CMK (cell line): ENCODE data around the gene CRAMP1.

Source experiments
- DNase-seq: peaks from one replicate; pipeline ENCODE4 v3.0.0-alpha.2; 2010; ENCODE audit warnings: low read depth

The CRAMP1 gene

GRCh38 chr16:1601489-1601888 lies 10.7 kb upstream of the CRAMP1 start:
- no peak for DNase-seq

- DNase-seq: no peak
Observed at GRCh38 chr16:1602285-1602684, 9.9 kb upstream of the CRAMP1 start.

GRCh38 chr16:1606774-1607173 lies 5.4 kb upstream of the CRAMP1 start:
- no peak for DNase-seq

GRCh38 chr16:1607971-1608370 lies 4.2 kb upstream of the CRAMP1 start:
- no peak for DNase-seq

- no peak for DNase-seq
Observed at GRCh38 chr16:1610071-1610898, 1.9 kb upstream of the CRAMP1 start.

- DNase-seq: no peak
Observed at GRCh38 chr16:1610899-1611632, 1.1 kb upstream of the CRAMP1 start.

- no peak for DNase-seq
Observed at GRCh38 chr16:1613211-1613622, 1.1 kb downstream of the CRAMP1 start.

GRCh38 chr16:1613728-1614455 lies 1.7 kb downstream of the CRAMP1 start:
- no peak for DNase-seq

GRCh38 chr16:1614456-1615102 lies 2.4 kb downstream of the CRAMP1 start:
- no peak for DNase-seq

GRCh38 chr16:1615761-1616160 lies 3.6 kb downstream of the CRAMP1 start:
- DNase-seq: no peak

GRCh38 chr16:1619976-1620375 lies 7.8 kb downstream of the CRAMP1 start:
- DNase-seq: no peak

- no peak for DNase-seq
Observed at GRCh38 chr16:1620391-1620790, 8.2 kb downstream of the CRAMP1 start.

GRCh38 chr16:1621851-1622250 lies 9.7 kb downstream of the CRAMP1 start:
- DNase-seq: no peak

- DNase-seq: no peak
Observed at GRCh38 chr16:1626327-1626726, 14.2 kb downstream of the CRAMP1 start.

GRCh38 chr16:1626776-1627175 lies 14.6 kb downstream of the CRAMP1 start:
- no peak for DNase-seq

- no peak for DNase-seq
Observed at GRCh38 chr16:1630450-1631213, 18.5 kb downstream of the CRAMP1 start.

GRCh38 chr16:1631230-1631629 lies 19.1 kb downstream of the CRAMP1 start:
- DNase-seq: no peak

GRCh38 chr16:1631931-1632637 lies 19.9 kb downstream of the CRAMP1 start:
- no peak for DNase-seq

GRCh38 chr16:1632638-1632970 lies 20.4 kb downstream of the CRAMP1 start:
- no peak for DNase-seq

GRCh38 chr16:1633310-1633709 lies 21.1 kb downstream of the CRAMP1 start:
- DNase-seq: no peak

- DNase-seq: no peak
Observed at GRCh38 chr16:1634541-1634940, 22.4 kb downstream of the CRAMP1 start.
